ENCODE measurements around the gene GSTM2. TPM values are rescaled to one million over a fixed set of nuclear protein-coding genes. Genes with fewer than 3 reads are reported as not detected.

The GSTM2 gene
- total RNA-seq, 1 experiment from 2014 or later, result 10.2 TPM

- intact Hi-C loops (cut with micrococcal nuclease; ENCODE audit: unreplicated experiment), result loop anchor here (5.0 kb wide), 1 partner anchor 76 kb away; the partner anchor contains the start of gene GNAI3
- Histone ChIP-seq H3K27ac (no peak overlapping the region), H3K4me1 (replicated peaks; ENCODE audit: insufficient read depth) (peaks cover 19% of the 10 kb centered on the region), H3K36me3 (ENCODE audit: low read depth) (peaks cover 19% of the 10 kb centered on the region; the same call in 1 of the 2 replicates), H3K79me2 (ENCODE audit: low read depth) (peaks cover 60% of the 10 kb centered on the region), H3K27me3 (ENCODE audit: insufficient read depth, low read depth) (no peaks in the 10 kb centered on the region), H2AFZ (no peak overlapping the region), H3K4me2 (no peak overlapping the region), H3K4me3 (no peak overlapping the region), H3F3A (ENCODE audit: insufficient read depth, low read depth) (peaks cover 21% of the 10 kb centered on the region; the same call in 1 of the 2 replicates), H3K9me2 (ENCODE audit: insufficient read depth) (no peaks in the 10 kb centered on the region), H3K9me3 (ENCODE audit: insufficient read depth, low read depth) (no peaks in the 10 kb centered on the region), H4K20me1 (ENCODE audit: insufficient read depth) (peaks cover 34% of the 10 kb centered on the region)
- no peak for TF ChIP-seq EZH2 (IDR thresholded peaks at IDR 0.05; ENCODE audit: low read depth)
- CTCF ChIA-PET, result no interaction called here
- BruUV-seq (replicated peaks), result no TSS peak
- POLR2A ChIA-PET (ENCODE audit: unreplicated experiment), result no interaction called here
- no peak for DNase-seq
Observed at GRCh38 chr1:109623601-109624161, 44.2 kb upstream of the GSTM2 start.

GRCh38 chr1:109624201-109625010, 43.5 kb upstream of the GSTM2 start:
- no peak overlapping the region for H3K4me2 ChIP-seq
- TF ChIP-seq EZH2 (IDR thresholded peaks at IDR 0.05; ENCODE audit: low read depth) (no peak), CTCF (conservative IDR thresholded peaks at IDR 0.05) (no peak)
- H3K36me3 ChIP-seq (ENCODE audit: low read depth), result peaks cover 20% of the 10 kb centered on the region; the same call in 1 of the 2 replicates
- H3K27ac ChIP-seq, result no peak overlapping the region
- H3K4me3 ChIP-seq, result no peak overlapping the region
- H2AFZ ChIP-seq, result no peak overlapping the region
- peaks cover 14% of the 10 kb centered on the region; the same call in 1 of the 2 replicates for H3F3A ChIP-seq (ENCODE audit: insufficient read depth, low read depth)
- no peaks in the 10 kb centered on the region for H3K9me3 ChIP-seq (ENCODE audit: insufficient read depth, low read depth)
- ChIA-PET CTCF (no interaction called here), POLR2A (ENCODE audit: unreplicated experiment) (no interaction called here)
- DNase-seq, result peak in 1 of 2 experiments; percentile 24
- peaks cover 53% of the 10 kb centered on the region for H3K79me2 ChIP-seq (ENCODE audit: low read depth)
- H3K9me2 ChIP-seq (ENCODE audit: insufficient read depth), result no peaks in the 10 kb centered on the region
- peaks cover 34% of the 10 kb centered on the region for H4K20me1 ChIP-seq (ENCODE audit: insufficient read depth)
- intact Hi-C loops (cut with micrococcal nuclease; ENCODE audit: unreplicated experiment), result loop anchor here (5.0 kb wide), 1 partner anchor 77 kb away; the partner anchor contains the start of gene GNAI3
- peaks cover 12% of the 10 kb centered on the region for H3K4me1 ChIP-seq (replicated peaks; ENCODE audit: insufficient read depth)
- H3K27me3 ChIP-seq (ENCODE audit: insufficient read depth, low read depth), result no peaks in the 10 kb centered on the region
- BruUV-seq (replicated peaks), result no TSS peak

GRCh38 chr1:109625176-109625575, 42.7 kb upstream of the GSTM2 start:
- no peaks in the 10 kb centered on the region for H3K9me2 ChIP-seq (ENCODE audit: insufficient read depth)
- TF ChIP-seq EZH2 (IDR thresholded peaks at IDR 0.05; ENCODE audit: low read depth) (no peak), CTCF (conservative IDR thresholded peaks at IDR 0.05) (no peak)
- CTCF ChIA-PET, result no interaction called here
- POLR2A ChIA-PET (ENCODE audit: unreplicated experiment), result interaction anchor here (0.6 kb wide), 1 partner anchor 166 kb away, joined by 3 read pairs; no protein-coding TSS in a partner anchor
- no peak for DNase-seq
- no TSS peak for BruUV-seq (replicated peaks)
- intact Hi-C loops (cut with micrococcal nuclease; ENCODE audit: unreplicated experiment), result no loop called here
- peaks cover 45% of the 10 kb centered on the region for H3K79me2 ChIP-seq (ENCODE audit: low read depth)
- H3K36me3 ChIP-seq (ENCODE audit: low read depth), result peaks cover 22% of the 10 kb centered on the region; the same call in 1 of the 2 replicates
- H3K27me3 ChIP-seq (ENCODE audit: insufficient read depth, low read depth), result no peaks in the 10 kb centered on the region
- H4K20me1 ChIP-seq (ENCODE audit: insufficient read depth), result peaks cover 34% of the 10 kb centered on the region
- no peak overlapping the region for H3K27ac ChIP-seq
- no peaks in the 10 kb centered on the region for H3K9me3 ChIP-seq (ENCODE audit: insufficient read depth, low read depth)
- H3K4me3 ChIP-seq, result no peak overlapping the region
- H3K4me1 ChIP-seq (replicated peaks; ENCODE audit: insufficient read depth), result peaks cover 10% of the 10 kb centered on the region
- H3K4me2 ChIP-seq, result no peak overlapping the region
- peaks cover 10% of the 10 kb centered on the region; the same call in 1 of the 2 replicates for H3F3A ChIP-seq (ENCODE audit: insufficient read depth, low read depth)
- no peak overlapping the region for H2AFZ ChIP-seq
